HG03460 (cell line): ENCODE results near the gene IVD.

Experiments
- ATAC-seq: cut with Tn5 transposase; IDR thresholded peaks from one replicate; pipeline ENCODE4 v1.9.1; 2021; ENCODE audit not compliant: unreplicated experiment

IVD gene

GRCh38 chr15:40453941-40454340 lies 48.3 kb downstream of the IVD start:
- peak; percentile 41 for ATAC-seq

GRCh38 chr15:40454904-40455391 lies 49.4 kb downstream of the IVD start:
- no peak for ATAC-seq

- ATAC-seq: no peak
Observed at GRCh38 chr15:40456299-40456712, 50.7 kb downstream of the IVD start.

GRCh38 chr15:40456738-40457137 lies 51.1 kb downstream of the IVD start:
- no peak for ATAC-seq

- ATAC-seq: no peak
Observed at GRCh38 chr15:40458495-40459371, 53.1 kb downstream of the IVD start.

GRCh38 chr15:40459391-40460015 lies 53.9 kb downstream of the IVD start:
- ATAC-seq: no peak

GRCh38 chr15:40460404-40460803 lies 54.8 kb downstream of the IVD start:
- no peak for ATAC-seq

GRCh38 chr15:40461958-40462357 lies 56.4 kb downstream of the IVD start:
- ATAC-seq: no peak

- no peak for ATAC-seq
Observed at GRCh38 chr15:40463279-40463678, 57.7 kb downstream of the IVD start.

- no peak for ATAC-seq
Observed at GRCh38 chr15:40463886-40464545, 58.4 kb downstream of the IVD start.

GRCh38 chr15:40464595-40465185 lies 59.1 kb downstream of the IVD start:
- no peak for ATAC-seq

GRCh38 chr15:40465939-40466338 lies 60.3 kb downstream of the IVD start:
- no peak for ATAC-seq

GRCh38 chr15:40466426-40467260 lies 61.0 kb downstream of the IVD start:
- ATAC-seq: no peak

- ATAC-seq: no peak
Observed at GRCh38 chr15:40467261-40467615, 61.6 kb downstream of the IVD start.

- ATAC-seq: no peak
Observed at GRCh38 chr15:40468898-40469331, 63.3 kb downstream of the IVD start.

- no peak for ATAC-seq
Observed at GRCh38 chr15:40469776-40470390, 64.3 kb downstream of the IVD start.

GRCh38 chr15:40470423-40471104 lies 65.0 kb downstream of the IVD start, which contains the start of gene CHST14:
TSS of gene CHST14 (plus strand) at chr15:40470984. CDS start at chr15:40471214, 230 bp downstream.
- ATAC-seq: peak; percentile 65
